Duodenal mucosa (tissue), 2 donors: Measurements from ENCODE around the gene FA2H.

Source experiments
- H3K27ac ChIP-seq: one replicate; pipeline ENCODE4 v1.7.0; 2013; ENCODE audit warnings: low read depth, low read length
- H3K27me3 ChIP-seq, 2 donors: one replicate each; pipeline ENCODE4 v1.7.0; 2013; ENCODE audit warnings: low read length in 2 of 2, control low read depth in 1 of 2; ENCODE audit not compliant: insufficient read depth in 2 of 2, control insufficient read depth in 1 of 2
- H3K36me3 ChIP-seq, 2 donors: one replicate each; pipeline ENCODE4 v1.7.0; 2013; ENCODE audit warnings: low read length in 2 of 2, control low read depth in 1 of 2; ENCODE audit not compliant: insufficient read depth in 2 of 2, control insufficient read depth in 1 of 2
- H3K4me1 ChIP-seq, 2 donors: one replicate each; pipeline ENCODE4 v1.7.0; 2013; ENCODE audit warnings: low read length in 2 of 2, control low read depth in 1 of 2; ENCODE audit not compliant: insufficient read depth in 2 of 2, control insufficient read depth in 1 of 2
- H3K4me3 ChIP-seq, 2 donors: one replicate each; pipeline ENCODE4 v1.7.0; 2013; ENCODE audit warnings: low read length in 2 of 2, low read depth in 1 of 2
- H3K9ac ChIP-seq, 2 donors: one replicate each; pipeline ENCODE4 v1.7.0; 2013; ENCODE audit warnings: low read length in 2 of 2, low read depth in 1 of 2
- H3K9me3 ChIP-seq, 2 donors: one replicate each; pipeline ENCODE4 v1.7.0; 2013; ENCODE audit warnings: low read length in 2 of 2, control low read depth in 1 of 2; ENCODE audit not compliant: control insufficient read depth in 1 of 2

Gene FA2H

DNA sequence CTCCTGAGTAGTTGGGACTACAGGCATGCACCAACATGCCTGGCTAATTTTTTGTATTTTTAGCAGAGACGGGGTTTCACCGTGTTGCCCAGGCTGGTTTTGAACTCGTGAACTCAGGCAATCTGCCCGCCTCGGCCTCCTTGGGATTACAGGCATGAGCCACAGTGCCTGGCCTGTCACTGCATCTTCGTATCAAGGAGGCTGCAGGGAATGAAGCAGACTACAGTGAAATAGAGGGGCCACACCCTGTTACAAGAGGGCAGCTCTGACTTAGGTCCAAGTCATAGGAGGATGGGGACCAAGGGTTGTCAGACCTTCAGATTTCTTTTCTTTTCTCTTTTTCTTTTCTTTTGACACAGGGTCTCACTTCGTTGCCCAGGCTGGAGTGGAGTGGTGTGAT lies 28.7 kb downstream of the FA2H start:
- H3K36me3 ChIP-seq = no peaks in the 10 kb centered on the region
- H3K9me3 ChIP-seq = no peaks in the 10 kb centered on the region
- peaks cover 19 to 33% of the 10 kb centered on the region in 2 donors for H3K4me1 ChIP-seq
- H3K9ac ChIP-seq = no peak overlapping the region
- H3K4me3 ChIP-seq = no peak overlapping the region
- H3K27ac ChIP-seq = no peak overlapping the region
- no peaks in the 10 kb centered on the region for H3K27me3 ChIP-seq

DNA sequence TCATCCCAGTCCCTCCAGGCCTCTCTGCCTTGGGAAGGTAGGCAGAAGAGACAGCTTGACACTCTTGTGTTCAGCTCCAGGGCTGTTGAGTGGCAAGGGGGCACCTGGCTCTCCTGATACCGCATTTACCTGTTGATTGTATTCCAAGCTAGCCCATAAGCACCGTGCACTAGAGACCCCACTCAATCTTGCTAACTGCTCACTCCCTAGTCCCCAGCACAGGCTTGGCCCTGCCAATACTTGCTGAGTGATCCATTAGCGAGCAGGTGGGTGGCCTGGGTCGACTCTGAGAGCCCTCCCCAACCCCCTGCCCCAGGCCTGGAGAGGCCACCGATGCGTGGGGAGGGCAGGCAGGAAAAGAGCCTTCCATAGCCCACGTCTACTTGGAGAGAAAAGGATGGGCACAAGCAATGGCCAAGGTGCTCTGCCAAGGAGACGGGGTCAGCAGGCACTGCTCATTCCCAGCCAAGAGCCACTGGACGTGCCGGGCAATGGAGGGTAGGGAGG lies 29.5 kb downstream of the FA2H start:
- Histone ChIP-seq H3K4me3 (no peak overlapping the region), H3K27ac (no peak overlapping the region), H3K9ac (no peak overlapping the region), H3K4me1 (peaks cover 19 to 36% of the 10 kb centered on the region in 2 donors), H3K9me3 (no peaks in the 10 kb centered on the region), H3K36me3 (no peaks in the 10 kb centered on the region), H3K27me3 (no peaks in the 10 kb centered on the region)

GRCh38 chr16:74744566-74744965 lies 30.1 kb downstream of the FA2H start:
- Histone ChIP-seq H3K9ac (peak overlapping the region in 1 of 2 donors; percentile 46), H3K27ac (peak overlapping the region; percentile 71), H3K4me1 (peaks cover 19 to 36% of the 10 kb centered on the region in 2 donors)

DNA sequence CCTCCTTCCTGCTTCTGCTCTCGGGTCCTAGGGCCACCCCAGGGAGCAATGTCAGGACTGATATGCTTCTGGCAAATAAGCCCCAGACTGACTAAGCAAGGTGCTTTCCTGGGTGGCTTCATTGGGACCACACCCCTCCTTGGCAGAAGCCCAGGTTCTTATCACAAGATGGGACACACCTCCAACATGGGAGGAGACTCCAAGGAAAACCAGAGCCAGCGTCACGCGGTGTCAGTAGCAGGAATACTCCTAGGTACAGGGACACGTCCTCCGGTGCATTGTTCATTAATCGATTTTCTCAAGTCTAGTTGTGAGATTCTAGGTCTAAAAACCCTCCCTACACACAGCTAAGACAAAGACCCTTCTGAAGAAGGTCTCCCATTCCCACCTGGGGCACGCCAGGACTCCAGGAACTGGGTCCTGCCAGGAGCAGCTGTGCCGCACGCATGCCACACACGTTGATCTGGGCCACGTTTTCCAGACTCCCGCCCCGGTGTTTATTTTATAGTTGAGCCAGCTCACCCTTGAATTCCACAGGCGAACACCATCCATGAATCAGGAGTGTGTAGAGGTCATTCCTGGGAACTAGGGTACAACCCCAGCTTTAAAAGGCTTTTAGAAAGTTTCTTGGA lies 30.8 kb downstream of the FA2H start:
- H3K27ac ChIP-seq = peak overlapping the region; percentile 87

More at GRCh38 chr16:74744566-74744965, 30.1 kb downstream of the FA2H start:
- H3K9me3 ChIP-seq = no peaks in the 10 kb centered on the region
- no peaks in the 10 kb centered on the region for H3K27me3 ChIP-seq
- H3K36me3 ChIP-seq = no peaks in the 10 kb centered on the region
- no peak overlapping the region for H3K4me3 ChIP-seq

GRCh38 chr16:74743045-74743667 lies 31.5 kb downstream of the FA2H start:
- Histone ChIP-seq H3K9me3 (no peaks in the 10 kb centered on the region), H3K27me3 (no peaks in the 10 kb centered on the region), H3K27ac (peak overlapping the region; percentile 87), H3K4me1 (peaks cover 19 to 38% of the 10 kb centered on the region in 2 donors), H3K4me3 (peak overlapping the region; percentile 29 to 32), H3K9ac (peak overlapping the region; percentile 57 to 63), H3K36me3 (peaks cover 3% of the 10 kb centered on the region in 2 donors)

More for the DNA sequence above, 30.8 kb downstream of the FA2H start:
- Histone ChIP-seq H3K36me3 (peaks cover 3% of the 10 kb centered on the region in 2 donors), H3K4me3 (peak overlapping the region; percentile 29 to 36), H3K9ac (peak overlapping the region; percentile 57 to 63), H3K9me3 (no peaks in the 10 kb centered on the region), H3K27me3 (no peaks in the 10 kb centered on the region), H3K4me1 (peaks cover 19 to 36% of the 10 kb centered on the region in 2 donors)

- H3K36me3 ChIP-seq = peaks cover 3% of the 10 kb centered on the region in 2 donors
- H3K27me3 ChIP-seq = no peaks in the 10 kb centered on the region
- H3K9ac ChIP-seq = peak overlapping the region in 1 of 2 donors; percentile 39
- H3K4me1 ChIP-seq = peaks cover 19 to 42% of the 10 kb centered on the region in 2 donors
- H3K27ac ChIP-seq = peak overlapping the region; percentile 70
- no peak overlapping the region for H3K4me3 ChIP-seq
- no peaks in the 10 kb centered on the region for H3K9me3 ChIP-seq
Observed at GRCh38 chr16:74742051-74742481, 32.6 kb downstream of the FA2H start.

- no peak overlapping the region for H3K4me3 ChIP-seq
- H3K9ac ChIP-seq = peak overlapping the region; percentile 12 to 68
Observed at GRCh38 chr16:74740795-74741304, 33.8 kb downstream of the FA2H start.

GRCh38 chr16:74739275-74739674 lies 35.3 kb downstream of the FA2H start:
- Histone ChIP-seq H3K4me1 (peaks cover 19 to 29% of the 10 kb centered on the region in 2 donors), H3K27ac (no peak overlapping the region), H3K4me3 (no peak overlapping the region), H3K27me3 (no peaks in the 10 kb centered on the region), H3K9ac (no peak overlapping the region), H3K9me3 (no peaks in the 10 kb centered on the region), H3K36me3 (peaks cover 3% of the 10 kb centered on the region in 2 donors)

More at GRCh38 chr16:74740795-74741304, 33.8 kb downstream of the FA2H start:
- no peaks in the 10 kb centered on the region for H3K9me3 ChIP-seq
- H3K4me1 ChIP-seq = peaks cover 19 to 42% of the 10 kb centered on the region in 2 donors
- peaks cover 3% of the 10 kb centered on the region in 2 donors for H3K36me3 ChIP-seq
- no peaks in the 10 kb centered on the region for H3K27me3 ChIP-seq
- peak overlapping the region; percentile 36 for H3K27ac ChIP-seq

GRCh38 chr16:74738816-74739215 lies 35.8 kb downstream of the FA2H start:
- Histone ChIP-seq H3K27me3 (no peaks in the 10 kb centered on the region), H3K4me3 (no peak overlapping the region), H3K9ac (no peak overlapping the region), H3K27ac (no peak overlapping the region), H3K4me1 (peaks cover 19 to 26% of the 10 kb centered on the region in 2 donors), H3K9me3 (no peaks in the 10 kb centered on the region), H3K36me3 (peaks cover 3% of the 10 kb centered on the region in 2 donors)

- Histone ChIP-seq H3K9me3 (no peaks in the 10 kb centered on the region), H3K4me1 (peaks cover 15 to 22% of the 10 kb centered on the region in 2 donors)
Observed at GRCh38 chr16:74738113-74738541, 36.5 kb downstream of the FA2H start.

More at GRCh38 chr16:74738113-74738541, 36.5 kb downstream of the FA2H start:
- Histone ChIP-seq H3K9ac (no peak overlapping the region), H3K36me3 (peaks cover 3% of the 10 kb centered on the region in 2 donors), H3K27ac (no peak overlapping the region), H3K4me3 (no peak overlapping the region), H3K27me3 (no peaks in the 10 kb centered on the region)
